Mammary epithelial cell (primary cell): ENCODE measurements around the gene LTBP2.

Source experiments
- CTCF ChIP-seq, 2 donors: IDR thresholded peaks in 1 of 2; conservative IDR thresholded peaks in 1 of 2; 2 replicates each; pipeline ENCODE4 v1.5.1; 2011 to 2012; ENCODE audit warnings: inconsistent platforms in 2 of 2, low read length in 2 of 2, mild to moderate bottlenecking in 2 of 2, control low read depth in 1 of 2, low read depth in 1 of 2; ENCODE audit not compliant: insufficient read depth in 1 of 2; ENCODE audit errors: extremely low read depth in 1 of 2
- EZH2 ChIP-seq: IDR thresholded peaks from 2 replicates; pipeline ENCODE4 v1.6.1; 2012; ENCODE audit warnings: low read length, inconsistent platforms, borderline replicate concordance

GRCh38 chr14:74583689-74584434, 28.2 kb downstream of the LTBP2 start:
- TF ChIP-seq CTCF (conservative IDR thresholded peaks at IDR 0.05 in 1 of 2, IDR thresholded peaks at IDR 0.05 in 1 of 2; ENCODE audit: extremely low read depth in 1 of 2, insufficient read depth in 1 of 2, low read depth in 1 of 2, low read length in 2 of 2): no peak
- TF ChIP-seq EZH2: no peak
